ENCODE results near the gene HSD11B1. TPM values are rescaled to one million over a fixed set of nuclear protein-coding genes. Genes with fewer than 3 reads are reported as not detected.

HSD11B1 gene
- total RNA-seq, 2 experiments from 2014 or later: 22.4 to 23.9 TPM

DNA sequence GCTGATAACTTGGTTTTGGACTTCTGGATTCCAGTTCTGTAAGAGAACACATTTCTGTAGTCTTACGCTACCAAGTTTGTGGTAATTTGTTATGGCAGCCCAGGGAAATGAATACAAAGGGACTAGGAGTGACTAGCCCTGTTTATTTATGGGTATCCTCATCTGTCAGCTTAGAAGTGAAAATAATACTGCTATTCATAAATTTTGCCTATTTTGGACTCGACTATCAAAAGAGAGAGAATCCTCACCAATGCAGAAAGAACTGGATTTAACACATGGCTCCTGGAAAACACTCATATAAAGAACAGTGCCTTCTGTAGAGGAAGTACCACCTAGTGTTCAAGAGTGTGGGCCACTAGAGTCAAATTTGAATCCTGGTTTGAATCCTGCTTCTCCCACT lies 22.6 kb downstream of the HSD11B1 start:
- H3K9me3 Mint-ChIP-seq: no peaks in the 10 kb centered on the region
- peaks cover 11% of the 10 kb centered on the region for H3K36me3 Mint-ChIP-seq
- H3K27me3 Mint-ChIP-seq: no peaks in the 10 kb centered on the region
- H3K4me3 Mint-ChIP-seq: no peak overlapping the region
- ChIA-PET CTCF (interaction anchor here (0.7 to 4.7 kb wide), 10 partner anchors 8 to 125 kb away, joined by 3 to 29 read pairs (median 5); no protein-coding TSS in a partner anchor), POLR2A (interaction anchor here (0.9 to 1.8 kb wide), 5 partner anchors 10 to 28 kb away, joined by 3 to 13 read pairs (median 4); partner anchors contain the start of genes HSD11B1 and TRAF3IP3)
- peaks cover 55% of the 10 kb centered on the region for H3K4me1 Mint-ChIP-seq (ENCODE audit: low read depth)
- intact Hi-C loops (cut with micrococcal nuclease): no loop called here
- no peak for DNase-seq
- peak overlapping the region; percentile 85 for H3K27ac Mint-ChIP-seq

- Mint-ChIP-seq H3K36me3 (peaks cover 13% of the 10 kb centered on the region), H3K4me3 (no peak overlapping the region), H3K9me3 (no peaks in the 10 kb centered on the region), H3K27ac (peak overlapping the region; percentile 85), H3K27me3 (no peaks in the 10 kb centered on the region), H3K4me1 (ENCODE audit: low read depth) (peaks cover 53% of the 10 kb centered on the region)
- no peak for DNase-seq
- intact Hi-C loops (cut with micrococcal nuclease): no loop called here
- ChIA-PET POLR2A (interaction anchor here (0.9 to 1.8 kb wide), 5 partner anchors 9 to 28 kb away, joined by 3 to 13 read pairs (median 4); partner anchors contain the start of genes HSD11B1 and TRAF3IP3), CTCF (interaction anchor here (0.6 to 3.8 kb wide), 16 partner anchors 9 to 329 kb away, joined by 3 to 22 read pairs (median 3); no protein-coding TSS in a partner anchor)
Measured at GRCh38 chr1:209727785-209728184, 23.1 kb downstream of the HSD11B1 start.

GRCh38 chr1:209728466-209728865 lies 23.8 kb downstream of the HSD11B1 start:
- no peak overlapping the region for H3K4me3 Mint-ChIP-seq
- ChIA-PET CTCF (interaction anchor here (0.6 to 3.8 kb wide), 13 partner anchors 8 to 329 kb away, joined by 3 to 22 read pairs (median 3); no protein-coding TSS in a partner anchor), POLR2A (interaction anchor here (1.5 kb wide), 1 partner anchor 9 kb away, joined by 13 read pairs; no protein-coding TSS in a partner anchor)
- no peaks in the 10 kb centered on the region for H3K9me3 Mint-ChIP-seq
- H3K27me3 Mint-ChIP-seq: no peaks in the 10 kb centered on the region
- H3K4me1 Mint-ChIP-seq (ENCODE audit: low read depth): peaks cover 52% of the 10 kb centered on the region
- intact Hi-C loops (cut with micrococcal nuclease): no loop called here
- H3K36me3 Mint-ChIP-seq: peaks cover 16% of the 10 kb centered on the region
- no peak for DNase-seq
- no peak overlapping the region for H3K27ac Mint-ChIP-seq

DNA sequence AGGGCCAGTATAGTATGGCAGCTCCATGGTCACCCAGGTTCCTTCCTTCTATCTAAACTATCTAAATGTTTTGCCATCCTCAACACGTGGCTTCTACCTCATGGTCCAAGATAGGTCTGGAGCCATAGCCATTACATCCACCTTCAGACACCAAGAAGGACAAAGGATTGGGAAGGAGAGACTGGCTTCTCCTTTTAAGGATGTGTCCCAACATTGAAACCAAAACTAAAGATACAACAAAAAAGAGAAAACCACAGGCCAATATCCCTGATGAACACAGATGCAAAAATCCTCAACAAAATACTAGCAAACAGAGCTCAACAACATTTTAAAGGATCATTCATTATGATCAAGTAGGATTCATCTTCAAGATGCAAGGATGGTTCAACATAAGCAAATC lies 24.8 kb downstream of the HSD11B1 start:
- ChIA-PET POLR2A (no interaction called here), CTCF (interaction anchor here (0.7 to 3.8 kb wide), 3 partner anchors 19 to 926 kb away, joined by 3 to 22 read pairs (median 5); no protein-coding TSS in a partner anchor)
- peaks cover 17% of the 10 kb centered on the region for H3K36me3 Mint-ChIP-seq
- peak overlapping the region; percentile 23 for H3K27ac Mint-ChIP-seq
- no peaks in the 10 kb centered on the region for H3K27me3 Mint-ChIP-seq
- peaks cover 51% of the 10 kb centered on the region for H3K4me1 Mint-ChIP-seq (ENCODE audit: low read depth)
- H3K9me3 Mint-ChIP-seq: no peaks in the 10 kb centered on the region
- no peak for DNase-seq
- H3K4me3 Mint-ChIP-seq: no peak overlapping the region
- intact Hi-C loops (cut with micrococcal nuclease): no loop called here

GRCh38 chr1:209732725-209733124 lies 28.1 kb downstream of the HSD11B1 start:
- H3K9me3 Mint-ChIP-seq: no peaks in the 10 kb centered on the region
- no peaks in the 10 kb centered on the region for H3K27me3 Mint-ChIP-seq
- POLR2A ChIA-PET: interaction anchor here (2.7 kb wide), 1 partner anchor 26 kb away, joined by 11 read pairs; no protein-coding TSS in a partner anchor
- peaks cover 19% of the 10 kb centered on the region for H3K36me3 Mint-ChIP-seq
- no peak overlapping the region for H3K4me3 Mint-ChIP-seq
- peak overlapping the region; percentile 66 for H3K27ac Mint-ChIP-seq
- CTCF ChIA-PET: interaction anchor here (5.4 kb wide), 1 partner anchor 17 kb away, joined by 62 read pairs; no protein-coding TSS in a partner anchor
- intact Hi-C loops (cut with micrococcal nuclease): no loop called here
- DNase-seq: no peak
- H3K4me1 Mint-ChIP-seq (ENCODE audit: low read depth): peaks cover 52% of the 10 kb centered on the region

DNA sequence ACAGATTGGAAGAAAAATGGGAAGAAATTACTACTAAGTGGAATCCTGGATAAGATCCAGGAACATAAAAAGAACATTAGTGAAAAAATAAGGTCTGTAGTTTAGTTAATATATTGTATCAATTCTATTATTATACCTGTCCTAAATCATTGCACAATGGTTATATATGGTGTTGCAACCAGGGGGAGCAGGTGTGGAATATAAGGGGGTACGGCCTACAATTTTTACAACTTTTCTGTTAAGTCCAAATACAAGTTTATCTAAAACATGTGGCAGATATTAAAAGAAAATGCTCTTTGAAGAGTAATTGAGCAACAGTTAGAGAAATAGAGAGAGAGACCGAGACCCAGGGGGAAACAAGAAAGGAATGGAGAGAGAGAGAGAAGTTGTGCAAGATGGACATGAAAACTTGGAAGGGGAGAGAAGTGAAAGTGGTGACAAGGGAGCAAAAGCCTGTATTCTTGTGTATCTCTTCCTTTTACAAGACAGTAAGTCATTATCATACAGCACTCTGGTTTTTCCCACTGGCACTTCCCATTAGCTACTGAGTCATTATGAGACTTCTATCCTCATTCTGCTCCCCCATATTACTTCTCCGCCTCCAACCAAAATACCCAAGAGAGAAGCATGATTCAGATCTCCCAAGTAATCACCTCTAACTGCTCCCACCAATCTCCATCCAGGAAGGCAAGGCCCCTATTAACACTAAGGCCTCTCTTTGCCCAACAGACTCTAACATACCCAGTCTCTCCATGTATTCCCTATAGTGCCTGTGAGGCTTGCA lies 29.0 kb downstream of the HSD11B1 start:
- no peak for DNase-seq
- Mint-ChIP-seq H3K36me3 (peaks cover 19% of the 10 kb centered on the region), H3K27ac (peak overlapping the region; percentile 75), H3K4me3 (peak overlapping the region; percentile 54), H3K4me1 (ENCODE audit: low read depth) (peaks cover 49% of the 10 kb centered on the region), H3K27me3 (no peaks in the 10 kb centered on the region), H3K9me3 (no peaks in the 10 kb centered on the region)
- intact Hi-C loops (cut with micrococcal nuclease): no loop called here
- CTCF ChIA-PET: interaction anchor here (4.9 to 5.4 kb wide), 2 partner anchors 9 to 16 kb away, joined by 29 to 62 read pairs; no protein-coding TSS in a partner anchor
- POLR2A ChIA-PET: interaction anchor here (0.9 to 4.6 kb wide), 6 partner anchors 10 to 35 kb away, joined by 3 to 35 read pairs (median 10); partner anchors contain the start of gene HSD11B1

DNA sequence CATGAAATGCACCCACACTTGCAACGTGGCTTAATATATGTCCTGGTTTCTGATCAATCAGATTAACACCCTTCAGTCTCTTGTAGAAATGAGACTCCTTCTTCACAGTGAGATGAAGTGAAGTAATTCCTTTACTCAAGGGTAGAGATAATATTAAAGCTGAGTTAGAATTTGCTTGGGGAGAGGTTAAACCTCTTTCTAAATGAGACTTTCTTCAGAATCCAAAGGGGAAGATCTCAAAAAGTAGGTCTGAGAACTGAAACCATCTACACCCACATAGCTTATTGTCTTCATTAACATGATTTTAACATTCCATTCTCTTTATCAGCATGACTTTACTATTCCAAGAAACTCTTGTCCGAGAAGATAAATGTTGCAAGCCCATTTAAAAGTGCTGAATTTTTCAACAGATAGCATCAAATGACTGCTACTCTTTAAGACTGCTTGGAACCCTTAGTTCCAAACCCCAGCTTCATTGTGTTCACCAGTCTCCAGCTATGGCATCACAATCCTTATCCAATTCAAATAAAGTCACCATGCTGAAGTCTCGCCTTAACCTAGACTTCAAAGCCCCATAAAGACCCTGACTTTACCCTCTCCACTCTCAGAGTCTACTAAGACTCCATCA lies 32.0 kb downstream of the HSD11B1 start:
- H3K36me3 Mint-ChIP-seq: peaks cover 10% of the 10 kb centered on the region
- POLR2A ChIA-PET: interaction anchor here (0.7 to 4.6 kb wide), 16 partner anchors 9 to 84 kb away, joined by 3 to 35 read pairs (median 6); partner anchors contain the start of genes HSD11B1 and TRAF3IP3
- intact Hi-C loops (cut with micrococcal nuclease): loop anchor here (1.0 kb wide), 3 partner anchors 11 to 26 kb away; no protein-coding TSS in a partner anchor
- no peaks in the 10 kb centered on the region for H3K9me3 Mint-ChIP-seq
- peaks cover 56% of the 10 kb centered on the region for H3K4me1 Mint-ChIP-seq (ENCODE audit: low read depth)
- H3K27ac Mint-ChIP-seq: peak overlapping the region; percentile 90
- no peak overlapping the region for H3K4me3 Mint-ChIP-seq
- DNase-seq: no peak
- CTCF ChIA-PET: interaction anchor here (0.8 to 5.4 kb wide), 13 partner anchors 9 to 170 kb away, joined by 3 to 62 read pairs (median 7); partner anchors contain the start of gene HSD11B1
- H3K27me3 Mint-ChIP-seq: no peaks in the 10 kb centered on the region

DNA sequence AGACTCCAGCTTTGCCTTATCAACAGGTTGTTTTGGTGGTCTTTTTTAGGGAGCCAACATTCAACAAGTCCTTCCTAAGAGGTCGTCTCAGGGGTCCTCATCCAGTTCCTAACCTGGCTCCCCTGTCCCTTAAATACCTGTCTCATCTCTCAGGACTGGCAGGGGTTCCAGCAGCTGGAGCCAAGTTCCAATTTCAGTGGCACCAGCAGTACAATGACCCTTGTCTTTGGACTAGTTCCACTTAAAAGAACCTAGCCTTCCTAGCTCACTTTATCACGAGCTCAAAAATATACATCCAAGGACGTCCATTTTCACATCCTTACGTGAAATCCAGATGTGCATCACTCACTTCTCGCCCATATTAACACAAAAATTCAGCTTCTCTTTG lies 32.5 kb downstream of the HSD11B1 start:
- H3K36me3 Mint-ChIP-seq: peaks cover 10% of the 10 kb centered on the region
- H3K27ac Mint-ChIP-seq: peak overlapping the region; percentile 90
- ChIA-PET CTCF (interaction anchor here (0.8 to 5.4 kb wide), 15 partner anchors 9 to 170 kb away, joined by 3 to 62 read pairs (median 6); partner anchors contain the start of genes HSD11B1 and TRAF3IP3), POLR2A (interaction anchor here (0.7 to 4.6 kb wide), 14 partner anchors 9 to 84 kb away, joined by 3 to 35 read pairs (median 6); partner anchors contain the start of genes HSD11B1 and TRAF3IP3)
- DNase-seq: no peak
- H3K27me3 Mint-ChIP-seq: no peaks in the 10 kb centered on the region
- H3K4me1 Mint-ChIP-seq (ENCODE audit: low read depth): peaks cover 62% of the 10 kb centered on the region
- no peak overlapping the region for H3K4me3 Mint-ChIP-seq
- H3K9me3 Mint-ChIP-seq: no peaks in the 10 kb centered on the region
- intact Hi-C loops (cut with micrococcal nuclease): no loop called here

GRCh38 chr1:209738270-209738669 lies 33.6 kb downstream of the HSD11B1 start:
- Mint-ChIP-seq H3K4me3 (no peak overlapping the region), H3K9me3 (no peaks in the 10 kb centered on the region), H3K4me1 (ENCODE audit: low read depth) (peaks cover 66% of the 10 kb centered on the region)

DNA sequence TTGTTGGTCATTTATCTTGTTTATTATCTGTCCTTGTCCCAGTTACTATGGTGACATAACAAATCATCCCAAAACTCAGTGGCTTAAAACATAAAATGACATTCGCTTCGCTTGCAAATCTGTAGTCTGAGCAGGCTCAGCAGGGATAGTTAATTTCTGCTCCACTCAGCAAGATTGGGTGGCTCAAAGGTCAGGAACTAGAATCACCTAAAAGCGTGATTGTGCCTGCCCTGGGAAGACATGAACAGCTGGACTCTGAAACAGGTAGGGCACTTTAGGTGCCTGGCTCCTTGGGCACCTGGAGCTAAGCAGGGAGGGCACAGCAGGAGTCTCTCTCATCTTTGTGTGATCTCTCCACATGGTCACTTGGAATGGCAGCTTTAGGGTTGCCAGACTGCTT lies 36.5 kb downstream of the HSD11B1 start:
- peaks cover 59% of the 10 kb centered on the region for H3K4me1 Mint-ChIP-seq (ENCODE audit: low read depth)
- CTCF ChIA-PET: no interaction called here
- H3K9me3 Mint-ChIP-seq: no peaks in the 10 kb centered on the region
- POLR2A ChIA-PET: no interaction called here
- no peaks in the 10 kb centered on the region for H3K36me3 Mint-ChIP-seq
- peak overlapping the region; percentile 79 for H3K27ac Mint-ChIP-seq
- no peaks in the 10 kb centered on the region for H3K27me3 Mint-ChIP-seq
- intact Hi-C loops (cut with micrococcal nuclease): no loop called here
- DNase-seq: no peak
- no peak overlapping the region for H3K4me3 Mint-ChIP-seq

More at GRCh38 chr1:209738270-209738669, 33.6 kb downstream of the HSD11B1 start:
- DNase-seq: no peak
- Mint-ChIP-seq H3K27me3 (no peaks in the 10 kb centered on the region), H3K36me3 (peaks cover 5% of the 10 kb centered on the region), H3K27ac (no peak overlapping the region)
- POLR2A ChIA-PET: interaction anchor here (2.0 to 2.2 kb wide), 3 partner anchors 11 to 14 kb away, joined by 13 to 20 read pairs (median 13); no protein-coding TSS in a partner anchor
- CTCF ChIA-PET: interaction anchor here (1.2 to 5.4 kb wide), 5 partner anchors 10 to 45 kb away, joined by 3 to 62 read pairs (median 13); partner anchors contain the start of gene TRAF3IP3
- intact Hi-C loops (cut with micrococcal nuclease): no loop called here

- DNase-seq: no peak
- Mint-ChIP-seq H3K4me3 (no peak overlapping the region), H3K9me3 (no peaks in the 10 kb centered on the region), H3K27me3 (no peaks in the 10 kb centered on the region), H3K27ac (peak overlapping the region; percentile 79), H3K36me3 (no peaks in the 10 kb centered on the region), H3K4me1 (ENCODE audit: low read depth) (peaks cover 59% of the 10 kb centered on the region)
- ChIA-PET POLR2A (no interaction called here), CTCF (no interaction called here)
- intact Hi-C loops (cut with micrococcal nuclease): no loop called here
Measured at GRCh38 chr1:209741889-209742288, 37.2 kb downstream of the HSD11B1 start.
